ENCODE data around the gene ITPR2. TPM values are rescaled to one million over a fixed set of nuclear protein-coding genes. Genes with fewer than 3 reads are reported as not detected.

Gene ITPR2
- polyA plus RNA-seq, 1 of the 3 experiments (the other 2 are of a cell fraction) = 2.3 TPM

- H3K27ac ChIP-seq (ENCODE audit: low read depth in 2 of 2, low read length in 1 of 2) = peak overlapping the region; percentile 66 to 93
- H2AFZ ChIP-seq (ENCODE audit: low read depth) = no peak overlapping the region
- H3K4me2 ChIP-seq = peak overlapping the region; percentile 61
- no peaks in the 10 kb centered on the region for H3K27me3 ChIP-seq (ENCODE audit: insufficient read depth)
- no peaks in the 10 kb centered on the region for H3K9me2 ChIP-seq
- H3K79me2 ChIP-seq (ENCODE audit: insufficient read depth) = no peaks in the 10 kb centered on the region
- CTCF ChIA-PET = interaction anchor here (0.6 to 1.9 kb wide), 3 partner anchors 9 to 140 kb away, joined by 3 to 4 read pairs (median 4); no protein-coding TSS in a partner anchor
- 22% methylated on average over 8 of the region's 8 CpGs for WGBS (ENCODE audit: low lambda C conversion rate)
- peaks cover 35% of the 10 kb centered on the region for H3F3A ChIP-seq (replicated peaks; ENCODE audit: insufficient read depth)
- POLR2A ChIA-PET = interaction anchor here (0.9 kb wide), 1 partner anchor 14 kb away, joined by 3 read pairs; no protein-coding TSS in a partner anchor
- peaks cover 22 to 31% of the 10 kb centered on the region in 2 experiments for H3K4me1 ChIP-seq (ENCODE audit: control insufficient read depth in 1 of 2, insufficient read depth in 2 of 2, low read depth in 1 of 2, low read length in 1 of 2)
- no peak overlapping the region for H3K4me3 ChIP-seq (ENCODE audit: low read depth in 2 of 2, low read length in 1 of 2)
- no peaks in the 10 kb centered on the region for H4K20me1 ChIP-seq (ENCODE audit: insufficient read depth)
- DNase-seq = peak; percentile 57
- no peaks in the 10 kb centered on the region for H3K36me3 ChIP-seq (replicated peaks in 1 of 2; ENCODE audit: control insufficient read depth in 1 of 2, insufficient read depth in 2 of 2, low read length in 1 of 2)
- 0 out of 2 replicates have a peak overlapping the region, but pooled peaks have one; percentile 4 for H3K9ac ChIP-seq
- no peaks in the 10 kb centered on the region for H3K9me3 ChIP-seq
- TF ChIP-seq USF2 (IDR thresholded peaks at IDR 0.05; ENCODE audit: borderline replicate concordance, low read depth, low read length) = no peak
- 0 out of 2 replicates have a peak, but pooled peaks have one; percentile 57 for TF ChIP-seq SIN3A (IDR thresholded peaks at IDR 0.05; ENCODE audit: borderline replicate concordance, low read depth, low read length)
- TF ChIP-seq NFIC (IDR thresholded peaks at IDR 0.05; ENCODE audit: borderline replicate concordance) = peak; percentile 59; the same call in 1 of the 2 replicates
- TF ChIP-seq GATA2 (CRISPR knock-in tag; IDR thresholded peaks at IDR 0.05) = peak; percentile 88
- TF ChIP-seq PBX3 (IDR thresholded peaks at IDR 0.05) = peak; percentile 92
- TF ChIP-seq, protein P1, sequence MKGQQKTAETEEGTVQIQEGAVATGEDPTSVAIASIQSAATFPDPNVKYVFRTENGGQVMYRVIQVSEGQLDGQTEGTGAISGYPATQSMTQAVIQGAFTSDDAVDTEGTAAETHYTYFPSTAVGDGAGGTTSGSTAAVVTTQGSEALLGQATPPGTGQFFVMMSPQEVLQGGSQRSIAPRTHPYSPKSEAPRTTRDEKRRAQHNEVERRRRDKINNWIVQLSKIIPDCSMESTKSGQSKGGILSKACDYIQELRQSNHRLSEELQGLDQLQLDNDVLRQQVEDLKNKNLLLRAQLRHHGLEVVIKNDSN (IDR thresholded peaks at IDR 0.05; ENCODE audit: borderline replicate concordance, low read depth) = no peak
- TF ChIP-seq ZBTB33 (IDR thresholded peaks at IDR 0.05; ENCODE audit: borderline replicate concordance, low read depth) = no peak
- TF ChIP-seq CTCF (IDR thresholded peaks at IDR 0.05) = no peak
- TF ChIP-seq RAD21 (IDR thresholded peaks at IDR 0.05; ENCODE audit: low read length) = no peak
- TF ChIP-seq IRF3 (IDR thresholded peaks at IDR 0.05; ENCODE audit: low read depth, low read length) = no peak
- peak; percentile 63 to 83; a peak in 3 of 4 replicates for TF ChIP-seq EP300 (IDR thresholded peaks at IDR 0.05; ENCODE audit: borderline replicate concordance in 1 of 2, low read depth in 1 of 2, low read length in 1 of 2)
- TF ChIP-seq SMC3 (IDR thresholded peaks at IDR 0.05; ENCODE audit: low read depth, low read length) = no peak
- TF ChIP-seq CHD2 (IDR thresholded peaks at IDR 0.05; ENCODE audit: low read length, partially characterized antibody) = peak; percentile 45
- peak; percentile 78 for TF ChIP-seq JUND (IDR thresholded peaks at IDR 0.05)
- TF ChIP-seq GABPA (IDR thresholded peaks at IDR 0.05; ENCODE audit: low read depth) = no peak
- 0 out of 2 replicates have a peak, but pooled peaks have one; percentile 36 for TF ChIP-seq FOXM1 (IDR thresholded peaks at IDR 0.05; ENCODE audit: low read depth)
- TF ChIP-seq MAX (IDR thresholded peaks at IDR 0.05; ENCODE audit: low read depth) = peak; percentile 57; the same call in 1 of the 2 replicates
- TF ChIP-seq TCF12 (IDR thresholded peaks at IDR 0.05) = peak; percentile 99
- TF ChIP-seq RXRA (IDR thresholded peaks at IDR 0.05; ENCODE audit: borderline replicate concordance, low read depth) = peak; percentile 60; the same call in 1 of the 2 replicates
- TF ChIP-seq ELF1 (IDR thresholded peaks at IDR 0.05) = no peak
These were observed 88.1 kb downstream of the ITPR2 start for GRCh38 chr12:26744697-26745440.
